GM12865 (cell line): Measurements from ENCODE around the gene EWSR1.

Source experiments
- DNase-seq: peaks from one replicate; pipeline ENCODE4 v3.0.0; 2010; ENCODE audit warnings: low read depth
- H3K4me3 ChIP-seq: 2 replicates; pipeline ENCODE4 v1.5.1; 2011; ENCODE audit warnings: mild to moderate bottlenecking, low read depth, low read length, control low read depth
- TF ChIP-seq, protein P1 (sequence below): IDR thresholded peaks from 2 replicates; pipeline ENCODE4 v1.5.1; 2011; ENCODE audit warnings: low read length, control low read depth, low read depth, inconsistent platforms; ENCODE audit not compliant: insufficient read depth; ENCODE audit errors: missing control alignments

EWSR1 gene

DNA sequence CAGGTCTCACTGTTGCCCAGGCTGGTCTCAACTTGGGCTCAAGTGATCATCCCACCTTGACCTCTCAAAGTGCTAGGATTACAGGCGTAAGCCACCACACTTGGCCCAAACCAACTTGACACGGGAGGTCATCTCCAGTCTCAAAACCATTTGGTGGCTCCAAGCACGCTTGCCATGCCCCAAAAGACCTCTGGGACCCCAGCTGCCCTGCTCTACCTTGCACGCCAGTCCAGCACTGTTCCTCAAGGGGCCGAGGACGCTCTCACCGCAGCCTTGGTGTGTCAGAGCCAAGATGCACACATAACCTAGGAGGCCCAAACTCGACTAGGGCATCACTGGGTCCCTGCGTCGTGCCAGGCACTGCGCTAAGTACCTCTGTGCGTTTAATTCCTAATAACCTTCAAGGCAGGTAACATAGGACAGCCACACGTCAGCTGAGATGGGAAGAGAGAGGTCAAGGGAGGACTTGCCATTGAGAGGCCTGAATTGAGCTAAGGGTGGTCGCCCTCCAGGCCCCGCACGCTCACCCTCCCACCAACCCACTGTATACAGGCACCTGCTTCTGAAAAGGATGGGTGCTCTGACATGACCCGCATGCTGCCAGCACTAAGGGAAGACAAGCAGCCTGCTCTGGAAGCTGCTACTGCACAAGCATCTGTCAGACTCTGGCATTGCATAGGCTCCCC is 33.8 kb downstream of the EWSR1 start:
- no peak for DNase-seq
- H3K4me3 ChIP-seq = no peak overlapping the region
- TF ChIP-seq, protein P1, sequence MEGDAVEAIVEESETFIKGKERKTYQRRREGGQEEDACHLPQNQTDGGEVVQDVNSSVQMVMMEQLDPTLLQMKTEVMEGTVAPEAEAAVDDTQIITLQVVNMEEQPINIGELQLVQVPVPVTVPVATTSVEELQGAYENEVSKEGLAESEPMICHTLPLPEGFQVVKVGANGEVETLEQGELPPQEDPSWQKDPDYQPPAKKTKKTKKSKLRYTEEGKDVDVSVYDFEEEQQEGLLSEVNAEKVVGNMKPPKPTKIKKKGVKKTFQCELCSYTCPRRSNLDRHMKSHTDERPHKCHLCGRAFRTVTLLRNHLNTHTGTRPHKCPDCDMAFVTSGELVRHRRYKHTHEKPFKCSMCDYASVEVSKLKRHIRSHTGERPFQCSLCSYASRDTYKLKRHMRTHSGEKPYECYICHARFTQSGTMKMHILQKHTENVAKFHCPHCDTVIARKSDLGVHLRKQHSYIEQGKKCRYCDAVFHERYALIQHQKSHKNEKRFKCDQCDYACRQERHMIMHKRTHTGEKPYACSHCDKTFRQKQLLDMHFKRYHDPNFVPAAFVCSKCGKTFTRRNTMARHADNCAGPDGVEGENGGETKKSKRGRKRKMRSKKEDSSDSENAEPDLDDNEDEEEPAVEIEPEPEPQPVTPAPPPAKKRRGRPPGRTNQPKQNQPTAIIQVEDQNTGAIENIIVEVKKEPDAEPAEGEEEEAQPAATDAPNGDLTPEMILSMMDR = no peak

- no peak overlapping the region for H3K4me3 ChIP-seq
- TF ChIP-seq, protein P1 = no peak
- DNase-seq = no peak
These were observed 34.3 kb downstream of the EWSR1 start for GRCh38 chr22:29302402-29302680.

- DNase-seq = no peak
- TF ChIP-seq, protein P1 = no peak
- no peak overlapping the region for H3K4me3 ChIP-seq
These were observed 34.8 kb downstream of the EWSR1 start for GRCh38 chr22:29302681-29303465.

GRCh38 chr22:29305836-29306174 is 37.7 kb downstream of the EWSR1 start:
- TF ChIP-seq, protein P1 = no peak
- no peak for DNase-seq
- H3K4me3 ChIP-seq = no peak overlapping the region

GRCh38 chr22:29306175-29306834 is 38.2 kb downstream of the EWSR1 start, which contains the start of gene GAS2L1:
Gene GAS2L1, plus strand, starts transcription at chr22:29306650. Its CDS starts 1,456 bp downstream, at chr22:29308106.
- TF ChIP-seq, protein P1 = peak; percentile 34
- peak; percentile 55 for DNase-seq

GRCh38 chr22:29306835-29307595 is 38.9 kb downstream of the EWSR1 start:
- H3K4me3 ChIP-seq = peak overlapping the region; percentile 41
- TF ChIP-seq, protein P1 = no peak
- DNase-seq = no peak

More at GRCh38 chr22:29306175-29306834, 38.2 kb downstream of the EWSR1 start, which contains the start of gene GAS2L1:
- peak within 1 kb of the TSS; percentile 41 for H3K4me3 ChIP-seq
